DLD1 (cell line): ENCODE data around the gene CALML5.

Experiments used
- in situ Hi-C: cut with HindIII; loops from 2 replicates; pipeline ENCODE4 v1.10.0; 2017; ENCODE audit warnings: low sequenced_read_pairs

The CALML5 gene

GRCh38 chr10:5467634-5468255 lies 31.6 kb downstream of the CALML5 start:
- in situ Hi-C loops, result no loop called here

- in situ Hi-C loops, result no loop called here
These were observed 32.2 kb downstream of the CALML5 start for GRCh38 chr10:5467207-5467535.

DNA sequence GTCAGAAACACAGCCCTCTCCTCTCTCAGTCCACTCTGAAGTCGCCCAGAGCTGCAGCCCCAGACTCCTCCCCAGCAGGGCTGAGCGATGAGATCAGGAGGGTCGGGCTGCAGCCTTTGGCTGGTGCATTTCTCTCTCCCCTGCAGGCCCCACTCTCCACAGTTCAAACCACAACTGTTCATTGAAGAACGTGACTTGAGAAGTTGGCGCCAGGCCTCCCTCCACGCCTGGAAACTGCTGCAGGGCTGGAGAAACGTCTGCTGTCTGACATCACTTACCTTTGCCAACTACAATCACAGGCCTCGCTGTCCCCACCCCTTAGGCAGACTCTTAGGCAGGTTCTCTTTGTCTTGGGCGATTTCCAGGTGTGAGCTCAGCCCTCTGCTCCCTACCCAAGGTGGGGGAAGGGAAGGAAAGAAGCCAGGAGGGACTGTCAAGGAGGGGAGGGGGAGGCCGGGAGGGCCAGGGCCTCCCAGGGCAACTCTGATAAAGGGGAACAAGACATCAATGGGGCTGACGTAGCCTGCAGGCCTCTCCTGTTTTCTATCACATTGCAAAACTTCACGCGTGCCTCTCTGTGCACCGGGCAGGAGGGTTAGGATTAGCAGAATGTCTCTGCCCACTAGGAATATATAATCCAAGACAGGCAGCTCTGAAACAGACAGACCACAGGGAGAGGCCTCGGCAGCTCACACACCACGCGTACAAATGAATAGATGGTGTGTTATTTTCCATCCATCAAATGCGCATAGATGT lies 32.7 kb downstream of the CALML5 start:
- in situ Hi-C loops, result no loop called here

GRCh38 chr10:5465976-5466450 lies 33.4 kb downstream of the CALML5 start:
- in situ Hi-C loops, result no loop called here

GRCh38 chr10:5464546-5464945 lies 34.8 kb downstream of the CALML5 start:
- in situ Hi-C loops, result no loop called here

- in situ Hi-C loops, result no loop called here
These were observed 36.5 kb downstream of the CALML5 start for GRCh38 chr10:5462841-5463293.

DNA sequence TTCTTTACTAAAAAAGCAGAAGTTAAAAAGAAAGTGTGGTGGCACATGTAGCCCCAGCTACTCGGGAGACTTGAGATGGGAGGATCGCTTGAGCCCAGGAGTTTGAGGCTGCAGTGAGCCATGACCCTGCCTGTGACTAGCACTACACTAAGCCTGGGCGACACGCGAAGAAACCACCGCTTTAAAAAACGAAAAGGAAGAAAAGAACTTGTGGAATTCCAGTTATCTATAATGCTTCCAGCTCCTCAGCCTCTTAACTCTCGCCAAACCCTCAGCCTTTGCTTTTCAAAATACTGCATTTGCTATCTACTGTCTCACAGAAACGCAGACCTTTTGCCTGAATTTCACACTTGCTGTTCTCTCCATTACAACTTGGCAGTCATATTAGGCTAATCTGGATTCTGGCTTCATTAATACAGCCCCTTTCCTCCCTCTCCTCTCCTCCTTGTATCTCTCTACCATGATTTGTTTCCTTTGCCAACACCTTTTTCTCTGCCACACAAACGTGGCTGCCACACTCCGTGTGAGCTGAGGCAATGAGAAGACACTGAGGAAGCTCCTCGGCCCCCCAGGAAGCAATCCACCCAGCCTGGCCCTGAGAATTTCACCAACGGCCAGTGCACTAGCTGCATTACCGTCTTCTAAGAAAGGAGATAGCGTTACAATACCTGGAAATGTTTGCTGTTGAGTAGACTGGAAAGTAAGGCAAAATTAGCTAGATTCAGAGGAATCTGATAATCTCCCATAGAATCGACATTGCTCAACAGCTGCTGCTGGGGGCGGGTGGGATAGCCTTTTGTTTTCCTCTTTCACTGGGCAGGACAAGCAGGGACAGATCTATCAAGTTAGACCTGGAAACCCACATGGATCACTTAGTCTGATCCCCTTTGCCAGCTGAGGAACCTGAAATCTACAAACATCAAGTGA lies 37.2 kb downstream of the CALML5 start:
- in situ Hi-C loops, result no loop called here

DNA sequence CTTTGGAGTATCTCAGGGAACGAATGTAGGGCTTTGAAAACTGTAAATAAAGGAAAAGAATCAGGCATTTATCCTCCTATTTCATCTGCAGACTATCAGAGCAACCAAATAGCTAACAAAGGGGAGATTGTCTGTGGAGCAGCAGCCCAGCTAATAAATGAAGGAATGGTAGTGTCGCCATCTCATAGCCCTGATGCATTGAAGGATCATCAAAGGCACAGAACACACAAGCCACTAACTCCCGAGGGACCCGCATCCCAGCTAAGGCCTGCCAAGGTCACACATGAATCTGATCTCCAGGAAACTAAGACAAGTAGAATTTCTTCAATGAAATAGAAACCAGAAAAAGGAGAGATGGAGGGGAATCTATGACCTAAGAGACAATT lies 38.2 kb downstream of the CALML5 start:
- in situ Hi-C loops, result no loop called here

DNA sequence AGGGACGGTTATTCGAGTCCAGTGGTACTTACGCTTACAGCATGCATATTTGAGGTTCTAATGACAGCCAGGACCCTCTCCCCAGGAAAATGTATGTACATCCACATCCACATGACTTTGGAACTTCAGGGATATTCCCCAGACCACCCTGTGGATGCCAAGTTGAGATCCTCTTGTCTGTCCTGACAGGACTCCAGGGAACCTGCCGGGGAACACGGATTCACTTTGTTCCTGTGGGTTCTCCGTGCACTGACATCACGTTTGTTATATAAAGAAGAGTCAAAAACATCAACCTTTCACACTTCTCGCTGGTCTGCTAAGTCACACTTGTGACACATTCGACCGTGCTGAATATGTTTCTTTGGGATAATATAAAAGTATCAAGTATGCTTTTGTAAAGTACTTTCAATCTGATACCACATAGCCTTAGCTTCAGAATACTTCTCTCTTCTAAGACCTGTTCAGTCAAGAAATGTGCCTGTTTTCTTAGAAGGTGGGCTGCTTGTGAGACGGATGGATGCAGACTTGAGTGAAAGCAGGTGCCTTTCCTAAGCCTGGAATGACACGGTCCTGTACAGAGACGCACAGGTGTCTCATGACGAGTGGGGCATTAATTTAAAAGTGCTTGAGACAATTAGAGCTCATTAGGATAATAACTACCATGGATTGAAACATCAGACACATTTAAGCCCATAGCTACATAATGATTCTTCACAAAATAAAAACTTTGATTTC lies 38.7 kb downstream of the CALML5 start:
- in situ Hi-C loops, result no loop called here

GRCh38 chr10:5458949-5459747 lies 40.2 kb downstream of the CALML5 start:
- in situ Hi-C loops, result no loop called here

GRCh38 chr10:5458425-5458824 lies 40.9 kb downstream of the CALML5 start:
- in situ Hi-C loops, result no loop called here

DNA sequence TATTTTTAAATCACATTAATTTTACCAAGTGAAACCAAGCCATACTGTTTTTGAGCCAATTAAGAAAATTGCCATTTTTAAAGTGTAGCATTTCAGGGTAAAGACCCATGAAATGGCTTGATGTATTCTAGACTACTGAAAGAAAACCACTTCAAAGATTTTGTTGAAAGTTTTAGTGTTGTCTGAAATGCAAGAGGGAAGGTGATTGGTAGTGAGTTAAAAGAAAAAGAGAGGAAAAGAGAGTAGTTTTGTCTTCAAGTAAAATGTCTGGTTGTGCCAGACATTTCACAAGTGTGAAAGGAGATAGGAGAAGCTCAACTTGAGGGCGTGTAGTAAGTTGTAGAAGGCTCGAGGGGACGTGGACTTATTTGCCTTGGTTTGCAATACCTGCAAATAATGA lies 41.6 kb downstream of the CALML5 start:
- in situ Hi-C loops, result no loop called here

DNA sequence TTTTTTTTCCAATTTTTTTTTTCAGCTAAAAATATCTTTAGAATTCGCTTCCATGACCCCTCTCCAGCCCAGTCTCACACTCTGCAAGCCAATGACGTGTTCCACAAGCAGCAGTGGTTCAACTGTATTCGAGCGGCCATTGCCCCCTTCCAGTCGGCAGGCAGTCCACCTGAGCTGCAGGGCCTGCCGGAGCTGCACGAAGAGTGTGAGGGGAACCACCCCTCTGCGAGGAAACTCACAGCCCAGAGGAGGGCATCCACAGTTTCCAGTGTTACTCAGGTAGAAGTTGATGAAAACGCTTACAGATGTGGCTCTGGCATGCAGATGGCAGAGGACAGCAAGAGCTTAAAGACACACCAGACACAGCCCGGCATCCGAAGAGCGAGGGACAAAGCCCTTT lies 42.8 kb downstream of the CALML5 start:
- in situ Hi-C loops, result no loop called here

DNA sequence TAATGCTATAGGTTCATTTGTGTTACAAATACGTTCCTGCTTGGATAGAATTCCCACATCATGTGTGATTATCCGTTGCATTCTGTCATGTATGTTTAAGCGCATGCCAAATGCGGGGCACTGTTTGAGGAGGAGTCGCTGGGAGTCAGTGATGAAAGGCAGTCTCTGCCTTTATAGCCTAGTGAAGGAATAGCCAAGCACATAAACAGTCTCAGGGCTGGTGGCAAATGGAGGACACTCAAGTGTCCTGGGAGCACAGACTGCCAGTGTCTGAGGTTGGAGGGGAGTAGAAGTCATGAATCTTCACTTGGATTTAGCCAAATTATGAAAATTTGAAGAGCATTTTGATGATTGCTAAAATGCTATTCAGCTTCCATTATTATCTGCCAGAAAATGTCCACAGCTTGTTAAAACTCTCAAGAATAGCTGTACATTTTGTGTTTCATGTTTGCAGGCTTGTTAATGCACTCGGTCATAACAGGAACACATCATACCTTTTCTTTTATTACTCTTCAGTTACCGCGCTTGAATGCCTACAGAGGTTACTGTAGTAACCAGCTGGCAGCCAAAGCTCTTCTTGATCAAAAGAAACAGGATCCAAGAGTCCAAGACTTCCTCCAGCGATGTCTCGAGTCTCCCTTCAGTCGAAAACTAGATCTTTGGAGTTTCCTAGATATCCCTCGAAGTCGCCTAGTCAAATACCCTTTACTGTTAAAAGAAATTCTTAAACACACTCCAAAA lies 45.5 kb downstream of the CALML5 start:
- in situ Hi-C loops, result no loop called here

GRCh38 chr10:5450605-5451384 lies 48.6 kb downstream of the CALML5 start:
- in situ Hi-C loops, result no loop called here

DNA sequence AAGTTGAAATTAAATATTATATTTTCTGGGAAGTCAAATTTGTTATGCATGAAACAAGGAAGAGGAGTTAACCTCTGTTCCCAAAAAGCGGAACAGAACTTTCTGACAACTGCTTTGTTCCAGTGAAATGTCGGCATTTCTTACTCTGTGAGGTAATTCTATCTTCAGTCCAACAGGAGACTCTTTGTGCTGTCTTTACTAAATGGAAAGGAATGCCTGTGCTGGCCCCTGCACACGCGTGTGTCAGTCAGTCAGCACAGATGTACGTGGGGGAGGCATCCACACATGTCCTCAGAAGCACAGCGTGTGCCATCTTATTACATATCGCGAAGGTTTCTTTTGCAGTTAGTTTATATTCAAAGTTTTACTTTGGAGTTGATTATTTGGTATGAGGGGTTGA lies 49.5 kb downstream of the CALML5 start:
- in situ Hi-C loops, result no loop called here

DNA sequence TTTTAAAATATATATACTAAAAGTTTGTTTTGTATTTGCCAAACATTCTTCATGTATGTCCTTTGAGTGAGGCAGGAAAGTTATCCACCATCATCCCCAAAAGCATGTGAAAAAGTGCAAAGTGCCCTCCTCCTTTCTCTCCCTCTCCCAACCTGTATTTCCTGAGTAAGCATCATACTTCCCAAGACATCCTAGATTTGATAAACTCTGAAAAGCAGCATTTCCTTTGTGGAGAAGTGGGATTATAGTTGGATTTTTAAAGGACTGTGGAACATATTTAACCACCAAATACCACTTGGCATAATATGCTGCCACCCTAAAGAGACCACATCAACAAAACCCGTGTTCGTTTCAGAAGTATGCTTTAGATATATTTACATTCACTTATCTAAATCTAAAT lies 50.1 kb downstream of the CALML5 start:
- in situ Hi-C loops, result no loop called here
